Small intestine (tissue), 7 donors: ENCODE measurements around the gene NCOA7. TPM values are rescaled to one million over a fixed set of nuclear protein-coding genes. Genes with fewer than 3 reads are reported as not detected.
A peak's percentile ranks its signal among the peaks of the same experiment; 100 is the strongest.

Source experiments
- DNase-seq, 2 donors: peaks; one replicate each; pipeline versions ENCODE4 v3.0.0 to v3.0.0-alpha.2; 2013
- FAIRE-seq: peaks from 2 replicates; lab custom pipeline; 2012; peaks lifted over from hg19 to GRCh38; lab: Jason Lieb, UNC
- H3K27ac ChIP-seq, 3 donors: one replicate each; pipeline ENCODE4 v1.5.1; 2013; ENCODE audit warnings: low read length in 2 of 3, mild to moderate bottlenecking in 2 of 3, control low read depth in 1 of 3, inconsistent platforms in 1 of 3, low read depth in 1 of 3, moderate library complexity in 1 of 3
- H3K27me3 ChIP-seq, 3 donors: one replicate each; pipeline ENCODE4 v1.6.1; 2013; ENCODE audit warnings: low read length in 3 of 3, inconsistent platforms in 1 of 3; ENCODE audit not compliant: control insufficient read depth in 3 of 3, insufficient read depth in 3 of 3
- H3K36me3 ChIP-seq, 3 donors: one replicate each; pipeline ENCODE4 v1.6.1; 2013; ENCODE audit warnings: low read length in 3 of 3, inconsistent platforms in 1 of 3, low read depth in 1 of 3, mild to moderate bottlenecking in 1 of 3, moderate library complexity in 1 of 3; ENCODE audit not compliant: control insufficient read depth in 3 of 3, insufficient read depth in 2 of 3
- H3K4me1 ChIP-seq, 3 donors: one replicate each; pipeline ENCODE4 v1.6.1; 2013; ENCODE audit warnings: low read length in 2 of 3, inconsistent platforms in 1 of 3, low read depth in 1 of 3, mild to moderate bottlenecking in 1 of 3, moderate library complexity in 1 of 3; ENCODE audit not compliant: control insufficient read depth in 3 of 3, insufficient read depth in 2 of 3
- H3K4me3 ChIP-seq, 3 donors: one replicate each; pipeline ENCODE4 v1.5.1; 2013; ENCODE audit warnings: low read length in 3 of 3, control low read depth in 1 of 3, inconsistent platforms in 1 of 3, low read depth in 1 of 3, mild to moderate bottlenecking in 1 of 3, moderate library complexity in 1 of 3
- H3K9me3 ChIP-seq, 2 donors: one replicate each; pipeline ENCODE4 v1.6.1; 2013; ENCODE audit warnings: low read depth in 1 of 2, low read length in 1 of 2; ENCODE audit not compliant: control insufficient read depth in 2 of 2, insufficient read depth in 1 of 2
- WGBS, 3 donors: extraction: QIAGEN DNeasy Blood & Tissue Kit; methylation state at CpG; one replicate each; pipeline ENCODE4 v1.1.7; 2013; 5-methylcytosine and 5-hydroxymethylcytosine counted together
- polyA plus RNA-seq, 4 donors: library from polyadenylated mRNA; stranded (reverse) in 3 of 4; unstranded in 1 of 4; fragments of 200-250 nt in 3 of 4; fragments of 120-200 nt in 1 of 4; gene quantifications; one replicate each; pipeline versions ENCODE4 v1.2.1 to v1.2.3, GENCODE V29; 2013
- donor health status: healthy with polysubstance abuse.
- donor health status: control.
- donor health status: control.
- donor health status: Bipolar disorder and iron deficiency.
- donor health status: healthy.

Gene NCOA7
- polyA plus RNA-seq, 4 donors, result 10.7 to 51.0 (median 26.8) TPM

- FAIRE-seq, result no peak
- H3K27ac ChIP-seq, result peak overlapping the region in 1 of 3 donors; percentile 86
- no peaks in the 10 kb centered on the region for H3K36me3 ChIP-seq
- WGBS, 3 donors, result 1 to 3% (median 1%) methylated on average over 32 of the region's 32 CpGs
- peak; percentile 62 to 75 for DNase-seq
- peaks cover 0 to 63% (median 3%) of the 10 kb centered on the region in 3 donors for H3K27me3 ChIP-seq
- peaks cover 0 to 25% (median 4%) of the 10 kb centered on the region in 3 donors for H3K4me1 ChIP-seq
- H3K9me3 ChIP-seq, result no peaks in the 10 kb centered on the region
- peak overlapping the region; percentile 41 to 61 (median 44) for H3K4me3 ChIP-seq
Observed at GRCh38 chr6:125746731-125747588, 43.8 kb upstream of the NCOA7 start.

GRCh38 chr6:125747589-125748405 is 43.0 kb upstream of the NCOA7 start:
- H3K36me3 ChIP-seq, result no peaks in the 10 kb centered on the region
- peaks cover 0 to 25% (median 4%) of the 10 kb centered on the region in 3 donors for H3K4me1 ChIP-seq
- peak; percentile 32 to 59 for DNase-seq
- WGBS, 3 donors, result 0 to 1% (median 1%) methylated on average over 58 to 76 of the region's 76 CpGs
- H3K4me3 ChIP-seq, result peak overlapping the region; percentile 41 to 61 (median 44)
- H3K27me3 ChIP-seq, result peaks cover 0 to 67% (median 3%) of the 10 kb centered on the region in 3 donors
- no peak for FAIRE-seq
- peak overlapping the region in 2 of 3 donors; percentile 29 to 86 for H3K27ac ChIP-seq
- H3K9me3 ChIP-seq, result no peaks in the 10 kb centered on the region

GRCh38 chr6:125748406-125749172 is 42.2 kb upstream of the NCOA7 start:
- H3K36me3 ChIP-seq, result no peaks in the 10 kb centered on the region
- H3K4me3 ChIP-seq, result peak overlapping the region; percentile 35 to 61 (median 46)
- FAIRE-seq, result no peak
- peak overlapping the region in 2 of 3 donors; percentile 30 to 86 for H3K27ac ChIP-seq
- WGBS, 3 donors, result 1% methylated on average over 41 to 42 of the region's 42 CpGs
- DNase-seq, result peak; percentile 32 to 72
- H3K9me3 ChIP-seq, result no peaks in the 10 kb centered on the region
- H3K27me3 ChIP-seq, result peaks cover 0 to 69% (median 3%) of the 10 kb centered on the region in 3 donors
- H3K4me1 ChIP-seq, result peaks cover 0 to 25% (median 4%) of the 10 kb centered on the region in 3 donors

DNA sequence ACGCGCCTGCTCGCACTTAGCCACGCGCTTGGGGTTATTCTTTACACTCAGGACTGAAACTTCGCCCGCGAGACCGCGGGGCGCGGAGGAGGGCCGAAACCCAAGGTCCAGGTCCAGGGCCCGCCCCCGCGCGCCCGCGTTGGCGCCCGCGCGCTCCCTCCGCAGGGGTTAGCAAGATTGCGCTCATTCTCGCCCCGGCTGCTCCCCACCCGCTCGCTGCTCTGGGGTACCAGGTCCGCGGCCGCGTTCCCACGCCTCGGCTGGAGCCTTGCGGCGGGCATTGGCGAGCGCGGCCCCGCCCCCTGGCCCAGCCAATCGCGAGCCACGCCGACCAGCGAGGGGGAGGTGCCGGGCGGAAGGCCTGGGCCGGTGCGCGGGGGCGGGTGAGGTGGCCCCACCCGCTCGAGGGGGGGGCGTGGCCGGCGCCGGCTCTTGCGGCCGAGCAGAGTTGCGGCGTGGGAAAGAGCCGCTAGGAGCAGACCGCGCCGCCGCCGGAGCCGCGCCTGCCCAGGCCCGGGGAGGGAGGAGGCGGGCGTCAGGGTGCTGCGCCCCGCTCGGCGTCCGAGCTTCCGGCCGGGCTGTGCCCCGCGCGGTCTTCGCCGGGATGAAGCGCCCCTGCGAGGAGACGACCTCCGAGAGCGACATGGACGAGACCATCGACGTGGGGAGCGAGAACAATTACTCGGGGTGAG is 41.4 kb upstream of the NCOA7 start, which contains the start of gene HEY2:
Gene HEY2 (plus strand): TSS at position 460 of the 692 bp plus-strand sequence. CDS start 145 bp downstream, at position 605.
- peak; percentile 89 to 94 for DNase-seq
- FAIRE-seq, result no peak
- no peaks in the 10 kb centered on the region for H3K36me3 ChIP-seq
- WGBS, 3 donors, result 0 to 1% (median 0%) methylated on average over 76 to 95 of the region's 95 CpGs
- peak within 1 kb of the TSS; percentile 30 to 86 (median 30) for H3K27ac ChIP-seq
- no peaks in the 10 kb centered on the region for H3K9me3 ChIP-seq
- H3K4me1 ChIP-seq, result peaks cover 0 to 25% (median 4%) of the 10 kb centered on the region in 3 donors
- peaks cover 0 to 67% (median 3%) of the 10 kb centered on the region in 3 donors for H3K27me3 ChIP-seq
- H3K4me3 ChIP-seq, result peak within 1 kb of the TSS; percentile 46 to 61 (median 49)

GRCh38 chr6:125749865-125750691 is 40.7 kb upstream of the NCOA7 start:
- WGBS, 3 donors, result 1 to 4% (median 2%) methylated on average over 35 of the region's 35 CpGs
- peak; percentile 16 to 21 for DNase-seq

GRCh38 chr6:125750692-125751333 is 39.9 kb upstream of the NCOA7 start:
- no peak overlapping the region for H3K27ac ChIP-seq
- H3K4me3 ChIP-seq, result no peak overlapping the region
- WGBS, 3 donors, result 7 to 23% (median 15%) methylated on average over 4 of the region's 4 CpGs
- H3K9me3 ChIP-seq, result no peaks in the 10 kb centered on the region
- no peaks in the 10 kb centered on the region for H3K36me3 ChIP-seq
- FAIRE-seq (no peak), DNase-seq (no peak)
- H3K27me3 ChIP-seq, result peaks cover 0 to 66% (median 3%) of the 10 kb centered on the region in 3 donors
- H3K4me1 ChIP-seq, result peaks cover 0 to 25% (median 4%) of the 10 kb centered on the region in 3 donors

More at GRCh38 chr6:125749865-125750691, 40.7 kb upstream of the NCOA7 start:
- Histone ChIP-seq H3K36me3 (no peaks in the 10 kb centered on the region), H3K27me3 (peaks cover 0 to 68% (median 3%) of the 10 kb centered on the region in 3 donors), H3K9me3 (no peaks in the 10 kb centered on the region), H3K4me1 (peaks cover 0 to 25% (median 4%) of the 10 kb centered on the region in 3 donors), H3K27ac (peak overlapping the region in 1 of 3 donors; percentile 83), H3K4me3 (peak overlapping the region; percentile 46 to 61 (median 49))
- no peak for FAIRE-seq
